Bronchial epithelial cell (primary cell): ENCODE data around the gene ERG28. TPM values are rescaled to one million over a fixed set of nuclear protein-coding genes. Genes with fewer than 3 reads are reported as not detected.

ENCODE experiments used
- DNase-seq: peaks from one replicate; pipeline ENCODE4 v3.0.0-alpha.2; 2010; ENCODE audit warnings: low read depth
- FAIRE-seq: peaks from 2 replicates; lab custom pipeline; 2011; peaks lifted over from hg19 to GRCh38; lab: Jason Lieb, UNC
- H3K27me3 ChIP-seq: 2 replicates; pipeline ENCODE4 v1.5.1; 2011; ENCODE audit warnings: low read length; ENCODE audit not compliant: control insufficient read depth, insufficient read depth
- H3K36me3 ChIP-seq: 2 replicates; pipeline ENCODE4 v1.5.1; 2011; ENCODE audit warnings: low read length; ENCODE audit not compliant: control insufficient read depth, insufficient read depth
- H3K4me3 ChIP-seq: 2 replicates; pipeline ENCODE4 v1.5.1; 2011; ENCODE audit warnings: mild to moderate bottlenecking, low read depth, low read length, control low read depth
- total RNA-seq: library from RNA; depleted of rRNA; stranded (reverse); fragments of >200 nt; gene quantifications from 2 replicates; pipeline ENCODE4 v1.2.1, GENCODE V29; 2014
- TF ChIP-seq, protein P1 (sequence below): IDR thresholded peaks from 2 replicates; pipeline ENCODE4 v1.5.1; 2011; ENCODE audit warnings: mild to moderate bottlenecking, moderate library complexity, low read length, control low read depth, inconsistent platforms; ENCODE audit not compliant: insufficient read depth, severe bottlenecking

Gene ERG28
- total RNA-seq, 1 donor from 2014 or later: 4.2 TPM

DNA sequence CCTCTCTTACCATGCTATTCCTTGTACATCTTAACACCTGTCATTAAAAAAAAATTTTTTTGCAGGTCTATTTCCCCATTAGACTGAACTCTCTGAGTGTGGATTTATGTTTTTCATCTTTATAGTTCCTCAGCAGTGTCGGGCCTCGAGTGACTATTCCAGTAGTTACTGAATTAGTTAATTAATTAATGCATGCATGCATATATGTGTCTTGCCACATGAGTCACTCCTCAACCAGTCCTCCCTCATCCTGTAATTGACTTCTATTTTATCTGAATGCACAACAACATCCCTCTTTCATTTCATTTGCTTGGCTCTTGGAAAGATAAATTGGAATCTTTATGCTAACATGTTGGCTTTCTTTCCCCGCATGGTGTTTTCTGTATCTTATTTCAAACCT lies 35.6 kb downstream of the ERG28 start:
- no peak for FAIRE-seq
- H3K36me3 ChIP-seq: no peaks in the 10 kb centered on the region
- TF ChIP-seq, protein P1, sequence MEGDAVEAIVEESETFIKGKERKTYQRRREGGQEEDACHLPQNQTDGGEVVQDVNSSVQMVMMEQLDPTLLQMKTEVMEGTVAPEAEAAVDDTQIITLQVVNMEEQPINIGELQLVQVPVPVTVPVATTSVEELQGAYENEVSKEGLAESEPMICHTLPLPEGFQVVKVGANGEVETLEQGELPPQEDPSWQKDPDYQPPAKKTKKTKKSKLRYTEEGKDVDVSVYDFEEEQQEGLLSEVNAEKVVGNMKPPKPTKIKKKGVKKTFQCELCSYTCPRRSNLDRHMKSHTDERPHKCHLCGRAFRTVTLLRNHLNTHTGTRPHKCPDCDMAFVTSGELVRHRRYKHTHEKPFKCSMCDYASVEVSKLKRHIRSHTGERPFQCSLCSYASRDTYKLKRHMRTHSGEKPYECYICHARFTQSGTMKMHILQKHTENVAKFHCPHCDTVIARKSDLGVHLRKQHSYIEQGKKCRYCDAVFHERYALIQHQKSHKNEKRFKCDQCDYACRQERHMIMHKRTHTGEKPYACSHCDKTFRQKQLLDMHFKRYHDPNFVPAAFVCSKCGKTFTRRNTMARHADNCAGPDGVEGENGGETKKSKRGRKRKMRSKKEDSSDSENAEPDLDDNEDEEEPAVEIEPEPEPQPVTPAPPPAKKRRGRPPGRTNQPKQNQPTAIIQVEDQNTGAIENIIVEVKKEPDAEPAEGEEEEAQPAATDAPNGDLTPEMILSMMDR: no peak
- no peak for DNase-seq
- H3K4me3 ChIP-seq: no peak overlapping the region
- no peaks in the 10 kb centered on the region for H3K27me3 ChIP-seq

DNA sequence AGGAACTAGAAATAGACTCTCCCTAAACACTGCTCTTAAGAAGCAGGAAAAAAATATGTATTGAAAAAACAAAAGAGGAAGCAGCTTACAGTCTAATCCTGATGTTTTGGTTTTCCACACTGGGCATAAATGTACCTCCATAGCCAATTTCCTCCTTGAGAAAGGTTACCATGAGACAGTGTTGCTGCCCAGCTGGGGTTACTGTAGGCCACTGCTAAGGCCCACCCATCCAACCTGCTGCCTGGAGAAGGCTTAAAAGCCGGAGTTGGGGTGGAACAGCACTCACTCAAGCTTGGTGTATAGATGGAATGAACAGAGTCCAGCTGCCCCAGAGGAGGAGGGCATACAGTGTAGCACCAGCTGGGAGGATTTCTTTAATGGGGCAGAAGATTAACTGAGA lies 41.1 kb downstream of the ERG28 start:
- H3K36me3 ChIP-seq: no peaks in the 10 kb centered on the region
- no peak overlapping the region for H3K4me3 ChIP-seq
- no peaks in the 10 kb centered on the region for H3K27me3 ChIP-seq
- FAIRE-seq (no peak), DNase-seq (no peak)
- TF ChIP-seq, protein P1: no peak

DNA sequence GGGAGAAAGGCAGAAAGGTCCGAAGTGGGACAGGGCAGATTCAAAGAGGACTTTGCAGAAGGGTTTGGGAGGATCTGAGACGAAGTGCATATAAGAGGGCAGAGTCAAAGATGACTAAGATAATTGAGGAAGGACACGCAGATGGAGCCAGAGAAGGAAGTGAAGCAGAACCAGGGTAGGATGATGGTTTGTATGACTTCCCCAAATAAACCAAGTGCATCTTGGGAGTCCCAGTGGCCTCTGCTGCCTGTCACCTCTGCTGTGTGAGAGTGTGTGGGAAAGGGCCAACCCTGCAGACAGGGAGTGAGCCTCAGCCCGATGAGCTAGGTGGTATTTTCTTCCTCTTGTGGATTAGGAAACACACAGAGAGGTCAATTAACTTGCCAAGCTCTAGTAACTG lies 45.5 kb downstream of the ERG28 start:
- H3K27me3 ChIP-seq: no peaks in the 10 kb centered on the region
- H3K36me3 ChIP-seq: no peaks in the 10 kb centered on the region
- DNase-seq (no peak), FAIRE-seq (no peak)
- H3K4me3 ChIP-seq: no peak overlapping the region
- TF ChIP-seq, protein P1: no peak

DNA sequence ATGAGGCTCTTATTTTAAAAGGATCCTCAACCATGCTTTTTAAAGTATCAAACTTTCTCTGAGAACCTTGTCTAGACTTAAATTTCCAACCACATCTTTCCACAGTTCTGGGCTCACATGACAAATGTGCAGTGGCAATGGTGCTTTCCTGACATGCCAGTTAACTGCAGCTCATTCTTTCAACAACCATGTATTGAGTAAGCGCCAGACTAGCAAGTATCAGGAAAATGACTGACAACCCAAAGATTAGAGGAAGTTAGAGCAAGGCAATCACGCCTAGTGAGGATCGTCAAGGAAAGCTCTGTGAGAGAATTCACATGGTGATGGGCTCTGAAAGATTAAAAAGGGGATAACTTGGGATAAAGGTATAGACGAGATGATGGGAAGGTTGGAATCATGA lies 46.5 kb downstream of the ERG28 start:
- FAIRE-seq (no peak), DNase-seq (no peak)
- Histone ChIP-seq H3K4me3 (no peak overlapping the region), H3K27me3 (no peaks in the 10 kb centered on the region), H3K36me3 (no peaks in the 10 kb centered on the region)
- TF ChIP-seq, protein P1: no peak

DNA sequence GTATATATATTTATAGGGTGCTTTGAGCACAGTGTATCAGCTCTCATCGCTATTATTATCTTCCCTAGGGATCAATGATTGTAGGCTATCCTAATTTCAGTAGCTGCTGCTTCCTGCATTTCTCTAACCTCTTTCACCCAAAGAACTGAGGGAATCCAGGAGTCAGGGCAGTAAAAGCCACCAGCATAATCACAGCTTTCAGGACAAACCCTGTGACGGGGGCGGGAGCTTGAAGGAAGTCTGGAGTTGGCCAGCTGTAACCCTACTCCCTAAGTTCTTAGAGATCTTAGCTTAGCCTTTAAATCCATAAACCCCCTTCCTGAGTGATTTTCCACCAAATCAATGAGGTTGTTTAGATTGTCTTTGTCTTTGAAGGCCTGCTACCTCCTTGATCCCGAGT lies 48.5 kb downstream of the ERG28 start:
- no peak overlapping the region for H3K4me3 ChIP-seq
- no peak for FAIRE-seq
- TF ChIP-seq, protein P1: no peak
- no peaks in the 10 kb centered on the region for H3K27me3 ChIP-seq
- no peaks in the 10 kb centered on the region for H3K36me3 ChIP-seq
- no peak for DNase-seq

DNA sequence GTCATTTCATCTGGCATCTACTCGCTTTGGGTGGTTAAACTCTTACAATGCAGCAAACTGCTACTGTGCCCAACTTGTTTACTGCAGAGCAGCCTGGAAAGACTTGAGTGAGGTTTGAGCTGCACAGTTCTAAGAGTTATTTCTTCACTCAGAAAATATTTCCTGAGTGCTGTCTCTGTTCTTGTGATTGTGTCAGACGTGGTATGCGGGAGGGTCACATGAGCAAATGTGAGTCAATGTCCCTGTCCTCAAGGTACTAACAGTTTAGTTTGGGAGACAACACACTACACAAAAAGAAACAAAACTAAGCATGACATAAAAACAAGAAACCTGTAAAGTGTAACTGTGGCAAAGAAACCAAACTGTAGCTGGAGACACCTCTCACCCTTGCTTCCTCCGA lies 49.8 kb downstream of the ERG28 start:
- Histone ChIP-seq H3K4me3 (no peak overlapping the region), H3K27me3 (no peaks in the 10 kb centered on the region), H3K36me3 (no peaks in the 10 kb centered on the region)
- no peak for DNase-seq
- FAIRE-seq: no peak
- TF ChIP-seq, protein P1: no peak
